H4 (cell line): Measurements from ENCODE around the gene PARP16. TPM values are rescaled to one million over a fixed set of nuclear protein-coding genes. Genes with fewer than 3 reads are reported as not detected.

Experiments
- DNase-seq: peaks from one replicate; pipeline ENCODE4 v3.0.0-alpha.2; 2015; ENCODE audit warnings: low spot score
- total RNA-seq: library from RNA; depleted of rRNA; stranded (reverse); fragments of >200 nt; shearing (Covaris generic); gene quantifications from 2 replicates; pipeline ENCODE4 v1.2.3, GENCODE V29; 2014; rRNA removed

Gene PARP16, protein sequence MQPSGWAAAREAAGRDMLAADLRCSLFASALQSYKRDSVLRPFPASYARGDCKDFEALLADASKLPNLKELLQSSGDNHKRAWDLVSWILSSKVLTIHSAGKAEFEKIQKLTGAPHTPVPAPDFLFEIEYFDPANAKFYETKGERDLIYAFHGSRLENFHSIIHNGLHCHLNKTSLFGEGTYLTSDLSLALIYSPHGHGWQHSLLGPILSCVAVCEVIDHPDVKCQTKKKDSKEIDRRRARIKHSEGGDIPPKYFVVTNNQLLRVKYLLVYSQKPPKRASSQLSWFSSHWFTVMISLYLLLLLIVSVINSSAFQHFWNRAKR
- total RNA-seq, result 5.1 and 7.7 TPM in 2 replicates

DNA sequence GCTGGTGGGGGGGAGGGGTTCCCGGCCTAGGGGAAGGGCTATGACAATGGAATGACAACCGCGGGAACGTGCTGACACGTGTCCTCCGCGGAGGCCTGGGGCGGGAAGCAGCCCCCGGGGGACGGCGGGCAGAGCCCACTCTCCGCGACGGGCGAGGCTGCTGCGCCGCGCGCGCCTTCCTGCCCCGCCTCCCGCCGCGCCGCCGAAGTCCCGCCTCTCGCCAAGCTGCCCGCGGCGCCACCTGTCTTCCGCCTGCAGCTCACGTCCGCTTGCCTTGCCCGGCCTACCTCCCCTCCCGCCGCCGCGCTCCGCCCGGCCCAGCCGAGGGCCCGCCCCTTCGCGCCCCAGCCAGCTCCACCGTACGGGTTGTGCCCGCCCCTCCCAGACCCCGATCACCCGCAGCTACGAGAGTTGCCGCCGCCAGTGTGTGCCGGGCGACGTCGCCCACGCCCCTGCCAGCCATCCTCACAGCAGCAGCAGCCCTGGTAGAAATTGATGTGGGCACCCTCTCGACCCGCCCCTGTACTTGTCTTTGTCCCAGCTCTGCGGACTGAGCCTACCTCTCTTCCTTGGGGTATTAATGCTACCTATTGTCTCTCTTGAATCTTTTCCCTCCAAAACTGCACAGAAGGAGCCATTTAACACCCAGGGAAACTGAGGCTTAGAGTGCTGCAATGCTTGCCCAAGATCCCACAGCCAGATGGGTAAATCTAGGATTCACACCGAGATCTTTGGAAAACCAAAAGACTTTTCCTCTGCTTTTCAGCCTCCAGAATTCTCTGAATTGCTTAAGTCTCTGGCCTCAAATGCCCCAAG, at the start of gene PARP16:
TSS of gene PARP16 (minus strand) at position 180 of the 816 bp plus-strand sequence. CDS start 457 bp downstream, outside the sequence.
- DNase-seq, result peak; percentile 89

DNA sequence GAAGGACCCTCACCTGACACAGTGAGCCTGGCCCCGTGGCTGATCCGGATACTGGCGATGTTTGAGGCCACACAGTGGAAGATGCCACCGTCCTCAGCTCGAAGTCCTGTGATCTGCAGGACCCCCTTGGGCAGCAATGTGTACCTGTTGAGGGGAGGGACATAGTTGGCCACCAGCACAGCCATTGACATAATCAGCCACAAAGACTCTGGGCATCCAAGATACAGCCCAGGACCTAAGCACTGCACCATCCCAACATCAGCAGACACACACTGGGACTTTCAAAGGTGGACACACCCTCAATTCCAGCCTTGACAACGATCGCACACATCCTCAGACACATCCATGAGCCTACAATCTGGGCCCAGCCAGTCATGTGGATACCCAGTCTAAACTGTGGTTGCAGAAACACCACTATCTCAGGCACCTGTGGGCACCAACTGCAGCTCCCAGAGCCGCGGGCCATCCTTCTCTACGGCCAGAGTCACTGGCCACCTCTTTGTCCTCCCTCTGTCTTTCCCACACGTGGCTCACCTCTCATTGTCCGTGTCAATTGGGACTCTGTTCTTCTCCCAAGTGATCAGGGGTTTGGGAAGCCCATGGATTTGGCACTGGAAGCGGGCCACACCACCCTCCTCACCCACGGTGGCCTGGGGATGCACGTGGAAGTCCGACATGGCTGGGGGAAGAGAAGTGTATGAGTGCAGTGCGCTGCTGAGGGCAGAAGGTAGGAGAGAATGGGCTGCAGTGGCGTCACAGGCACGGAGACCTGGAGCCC, 48.8 kb upstream of the PARP16 start:
- DNase-seq, result no peak

DNA sequence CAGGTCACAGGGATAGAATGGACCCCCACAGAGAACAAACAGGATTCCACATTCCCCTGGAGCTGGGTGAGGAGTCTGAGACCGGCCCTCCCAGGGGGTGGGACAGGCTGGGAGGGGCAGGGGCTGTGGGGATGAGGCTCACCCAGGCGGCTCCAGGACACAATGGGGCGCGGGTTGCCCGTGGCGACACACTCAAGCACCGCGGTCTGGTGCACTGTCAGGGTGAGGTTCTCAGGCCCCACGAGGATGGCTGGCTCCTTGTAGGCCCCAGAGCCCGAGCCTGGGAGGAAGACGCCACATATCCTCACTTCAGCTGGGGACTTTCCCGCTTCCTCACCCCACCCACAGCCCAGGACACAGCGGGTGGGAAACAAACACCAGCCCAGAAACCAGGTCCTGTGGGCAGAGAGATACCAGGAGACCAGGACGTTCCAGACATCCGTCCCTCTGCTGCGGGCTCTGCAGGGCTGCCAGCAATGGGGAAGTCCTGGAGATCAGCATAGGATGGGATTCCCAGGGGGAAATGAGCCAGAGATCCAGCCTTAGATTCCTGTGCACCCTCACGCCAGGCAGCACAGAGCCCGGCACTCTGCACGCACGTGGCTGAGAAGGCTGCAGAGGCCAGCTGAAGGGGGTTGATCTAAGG, 48.0 kb upstream of the PARP16 start:
- DNase-seq, result no peak

DNA sequence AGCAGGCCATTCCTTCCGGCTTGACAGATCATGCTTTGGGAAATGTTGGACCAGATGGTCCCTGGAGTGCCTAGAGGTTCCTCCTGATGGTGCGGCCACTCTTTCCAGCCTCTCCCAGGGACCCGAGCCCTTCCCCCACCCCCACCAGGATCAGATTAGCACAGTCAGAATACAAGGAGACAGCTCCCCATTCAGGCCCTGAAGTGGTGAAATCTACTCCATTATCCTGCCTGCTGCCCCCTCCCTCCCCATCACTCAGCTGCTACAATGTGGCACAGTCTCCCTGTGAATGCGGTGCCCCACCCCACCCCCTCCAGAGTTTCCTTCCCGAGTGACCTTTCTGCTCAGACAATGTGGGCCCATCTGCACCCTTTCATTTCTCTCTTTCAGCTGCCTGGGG, 47.2 kb upstream of the PARP16 start:
- no peak for DNase-seq

DNA sequence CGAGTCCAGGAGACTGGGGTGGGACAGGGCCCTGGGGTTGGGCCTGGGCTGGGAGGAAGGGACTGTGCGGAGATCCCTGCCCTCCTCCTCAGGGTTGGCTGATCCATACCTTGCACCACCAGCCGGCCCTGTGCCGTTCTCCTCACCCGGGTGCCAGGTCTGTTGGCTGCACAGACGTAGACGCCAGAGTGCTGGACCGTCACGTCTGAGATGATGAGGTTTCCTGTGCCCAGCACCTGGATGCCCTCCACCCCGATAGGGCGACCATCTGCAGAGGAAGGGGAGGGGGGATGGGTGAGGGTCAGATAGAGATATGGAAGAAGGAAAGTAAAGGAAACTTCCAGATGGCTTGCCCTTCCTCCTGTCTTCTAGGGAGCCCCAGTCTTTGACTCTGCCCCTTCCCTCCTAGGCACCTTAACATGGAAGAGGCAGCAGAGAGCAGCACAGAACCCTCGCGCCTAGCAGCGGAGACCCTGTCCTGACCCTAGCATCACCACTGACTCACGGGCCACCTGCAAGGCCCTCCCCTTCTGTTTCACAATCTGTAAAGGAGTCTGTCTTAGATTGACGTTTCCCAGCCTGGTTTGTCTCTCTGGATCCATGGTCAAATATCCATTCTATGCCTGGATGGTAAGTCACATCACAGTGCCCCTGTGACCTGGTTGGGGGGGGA, 46.6 kb upstream of the PARP16 start:
- no peak for DNase-seq

DNA sequence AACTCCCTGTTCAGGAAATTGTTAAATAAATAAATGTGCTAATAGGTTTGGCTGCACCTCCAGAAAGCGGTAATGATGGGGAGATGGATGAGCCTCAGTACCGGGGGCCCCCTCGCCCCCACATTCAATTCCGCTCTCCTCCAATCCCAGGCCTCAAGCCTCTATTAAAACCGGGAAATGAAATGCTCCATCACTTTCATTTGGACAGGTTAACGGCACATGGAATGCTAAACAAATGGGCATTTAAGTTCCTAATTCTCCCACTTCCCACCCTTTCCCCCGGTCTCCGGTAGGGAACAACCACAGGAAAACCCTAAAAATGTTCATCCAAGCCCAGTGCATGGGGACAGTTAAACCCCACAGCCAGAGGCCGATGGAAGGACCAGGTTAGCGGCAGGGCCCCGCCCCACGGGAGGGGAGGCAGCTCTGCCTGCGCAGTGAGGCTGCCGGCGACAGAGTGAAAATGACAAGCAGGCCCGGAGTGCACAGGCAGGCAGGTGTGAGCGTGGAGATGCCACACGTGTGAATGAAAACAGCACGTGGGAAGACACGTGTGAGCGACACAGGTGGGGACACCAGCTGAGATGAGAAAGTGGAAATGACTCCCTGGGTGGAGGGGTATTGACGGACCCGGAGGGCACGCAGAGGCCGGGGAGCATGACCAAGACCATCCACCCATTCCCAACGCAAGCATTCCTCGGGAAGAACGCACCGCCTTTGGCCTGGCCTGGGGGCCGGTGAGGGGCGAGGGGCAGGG, 45.9 kb upstream of the PARP16 start:
- no peak for DNase-seq

DNA sequence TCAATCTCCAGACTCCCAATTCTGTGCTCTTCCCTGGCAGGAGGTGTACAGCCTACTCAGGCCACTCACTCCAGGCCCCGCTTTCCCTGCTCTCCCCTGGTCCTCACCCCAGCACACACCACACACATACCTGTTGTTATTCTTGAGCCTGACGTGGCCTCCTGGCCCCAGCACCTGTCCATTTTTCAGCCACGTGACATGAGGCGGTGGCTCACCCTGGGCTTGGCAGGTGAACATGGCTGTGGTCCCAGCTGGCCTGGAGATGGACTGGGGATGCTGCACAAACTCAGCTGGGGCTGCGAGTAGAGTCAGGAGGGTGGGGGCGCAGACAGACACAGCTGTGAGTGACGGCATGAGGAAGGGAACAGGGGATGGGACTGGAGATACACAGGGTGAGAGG, 45.1 kb upstream of the PARP16 start:
- no peak for DNase-seq

DNA sequence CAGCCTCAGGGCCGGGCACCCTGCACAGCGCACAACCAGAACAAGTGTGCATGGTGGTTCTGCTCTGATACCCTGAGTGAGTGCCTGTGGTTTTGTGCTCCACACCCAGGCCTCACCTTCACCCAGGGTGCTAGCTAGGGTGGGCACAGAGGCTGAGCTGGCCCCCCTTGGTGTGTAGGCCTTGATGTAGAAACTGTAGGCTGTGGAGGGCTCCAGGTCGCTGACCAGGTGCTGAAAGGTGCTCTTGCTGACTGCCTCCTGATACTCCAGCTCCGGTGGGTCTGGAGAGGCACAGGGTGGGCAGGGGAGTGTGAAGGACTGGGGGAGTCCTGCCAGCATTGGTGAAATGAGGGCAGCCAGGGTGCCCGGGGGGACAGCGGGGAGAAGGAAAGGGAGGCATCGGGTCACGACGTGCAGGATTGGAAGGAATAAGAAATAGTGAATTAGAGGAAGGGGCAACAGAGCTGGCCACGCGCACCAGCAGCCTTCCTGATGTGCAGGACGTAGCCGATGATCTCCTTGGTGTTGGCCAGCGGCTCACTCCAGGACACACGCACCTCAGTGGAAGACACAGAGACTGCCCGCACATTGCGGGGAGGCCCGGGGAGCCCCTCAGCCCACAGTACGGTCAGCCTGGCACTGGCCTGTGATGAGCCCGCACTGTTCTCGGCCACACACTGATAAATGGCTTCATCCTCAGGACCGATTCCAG, 44.4 kb upstream of the PARP16 start:
- no peak for DNase-seq

DNA sequence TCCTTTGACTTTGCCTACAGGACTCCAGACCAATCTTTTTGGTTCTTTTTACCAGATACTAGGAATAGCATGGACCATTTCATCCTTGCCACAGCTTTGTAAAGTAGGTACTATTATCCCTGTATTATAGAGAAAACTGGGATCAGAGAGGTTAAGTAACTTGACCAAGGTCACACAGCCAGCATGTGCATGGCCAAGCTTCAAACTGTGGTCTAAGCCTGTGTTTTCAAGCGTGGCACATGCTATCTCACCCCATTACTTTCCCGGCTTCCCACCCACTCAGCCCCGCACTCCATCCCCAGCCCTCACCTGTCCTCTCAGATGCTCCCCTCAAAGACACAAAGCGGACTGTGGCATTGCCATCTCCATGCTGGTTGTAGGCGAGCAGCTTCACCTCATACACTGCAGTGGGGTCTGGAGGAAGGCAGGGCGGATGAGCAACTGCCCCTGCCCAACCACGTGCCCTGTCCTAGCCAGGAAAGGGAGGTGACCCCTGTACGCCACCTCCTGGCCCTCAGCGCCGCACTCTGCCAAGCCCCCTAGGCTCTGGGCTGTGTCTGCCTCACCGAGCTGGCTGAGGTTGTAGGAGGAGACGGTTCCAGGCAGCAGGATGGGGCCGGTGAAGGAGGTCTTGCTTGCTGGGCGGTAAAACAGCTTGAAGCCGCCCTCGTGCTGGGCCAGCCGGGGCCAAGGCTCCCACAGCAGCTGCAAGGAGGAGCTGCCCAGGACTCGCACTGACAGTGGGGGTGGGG, 43.5 kb upstream of the PARP16 start:
- no peak for DNase-seq

DNA sequence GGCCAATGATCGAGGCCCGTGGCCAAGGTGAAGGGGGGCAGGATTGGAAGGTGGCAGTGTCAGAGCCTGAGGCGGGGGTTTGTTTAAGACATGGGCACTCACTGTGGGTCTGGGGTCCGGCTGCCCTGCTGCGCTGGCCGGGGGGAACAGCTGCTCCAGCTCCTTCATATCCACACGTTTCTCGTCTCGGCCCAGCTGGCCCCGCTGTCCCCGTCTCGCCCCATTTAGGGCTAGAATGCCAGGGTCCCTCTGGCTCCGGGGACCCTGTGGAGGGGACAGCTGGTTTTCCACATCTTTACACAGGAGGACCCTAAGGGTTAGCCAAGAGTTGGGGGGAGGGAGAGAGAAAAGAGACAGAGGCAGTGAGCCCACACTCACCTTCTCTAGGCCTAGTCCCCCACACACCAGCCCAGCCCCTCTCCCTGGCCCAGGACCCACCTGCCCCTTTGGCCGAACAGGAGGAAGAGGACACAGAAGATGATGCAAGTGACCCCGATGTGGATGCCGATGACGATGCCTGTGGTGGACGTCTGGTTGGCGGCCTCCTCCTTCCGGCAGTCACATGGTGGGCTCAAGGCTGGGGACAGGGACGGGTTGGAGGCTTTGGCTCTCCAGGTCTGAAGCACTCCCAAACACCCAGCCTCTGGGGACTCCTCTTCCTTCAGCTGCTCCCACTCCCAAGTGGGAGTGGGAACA, 42.8 kb upstream of the PARP16 start:
- DNase-seq, result no peak

DNA sequence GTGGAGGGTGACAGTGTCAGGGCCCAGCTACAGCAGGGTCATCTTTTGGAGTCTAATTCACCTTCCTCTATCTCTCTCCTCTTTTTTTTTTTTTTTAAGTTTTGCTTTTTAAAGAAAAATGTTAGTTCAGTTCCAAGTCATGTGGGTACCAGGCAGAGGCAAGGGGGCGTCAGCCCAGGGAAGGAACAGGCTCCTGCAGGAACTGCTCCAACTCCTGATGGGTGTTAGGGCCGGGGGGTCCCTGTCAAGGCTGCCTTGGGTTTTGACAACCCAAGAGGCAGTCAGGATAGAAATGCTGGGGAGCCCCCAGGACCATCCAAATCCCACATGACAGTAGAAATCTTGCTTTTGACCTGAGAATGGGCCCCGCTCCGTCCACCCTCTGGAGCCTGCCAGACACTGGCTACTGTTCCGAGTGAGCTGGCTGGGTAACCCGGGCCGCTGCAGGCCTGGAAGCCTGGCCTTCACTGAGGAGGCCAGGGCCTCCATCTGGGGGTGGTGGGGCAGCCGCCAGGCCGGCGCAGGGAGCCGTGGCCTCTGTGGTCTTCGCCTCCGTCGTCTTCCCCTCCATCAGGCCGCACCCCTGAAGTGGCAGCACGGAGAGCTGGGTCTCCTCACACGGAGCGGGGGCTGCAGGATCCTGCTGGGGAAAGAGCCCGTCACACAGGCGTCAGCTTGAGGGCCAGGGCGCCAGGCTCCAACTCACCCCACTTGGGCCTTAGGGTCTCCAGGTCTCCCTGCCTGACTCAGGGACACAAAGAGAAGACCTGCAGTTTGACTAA, 42.0 kb upstream of the PARP16 start:
- DNase-seq, result no peak

DNA sequence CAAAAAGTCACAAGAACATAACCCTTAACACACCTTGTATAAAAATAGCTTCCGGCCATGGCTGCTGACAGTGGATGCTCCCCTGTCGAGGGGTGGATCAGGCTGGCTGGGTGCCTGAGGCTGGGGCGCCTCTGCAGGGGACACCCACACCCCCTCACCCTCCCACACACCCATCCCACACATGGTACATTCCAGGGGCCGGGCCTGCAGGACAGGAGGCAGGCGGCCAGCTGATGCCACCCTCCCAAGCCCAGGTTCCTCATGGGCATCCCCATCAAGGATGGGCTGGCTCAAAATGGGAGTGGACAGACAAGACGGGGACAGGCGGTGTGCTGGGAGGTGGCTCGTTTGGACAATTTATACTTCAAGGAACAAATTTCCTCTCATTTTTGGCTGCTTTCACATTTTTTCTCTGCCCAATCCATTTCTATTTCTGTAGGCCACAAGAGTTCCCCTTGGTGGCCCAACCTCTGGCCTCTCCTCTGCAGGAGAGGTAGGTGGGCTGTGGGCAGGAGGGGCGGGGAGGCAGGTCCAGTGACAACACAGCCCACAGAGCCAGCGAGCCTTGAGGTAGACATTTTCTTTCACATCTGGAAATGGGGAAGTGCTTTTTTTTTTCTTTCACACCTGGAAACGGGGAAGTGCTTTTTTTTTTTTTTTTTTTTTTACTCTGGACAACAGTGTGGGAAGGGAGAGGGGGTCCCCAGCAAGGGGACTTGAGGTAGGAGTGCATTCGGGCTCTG, 41.1 kb upstream of the PARP16 start:
- no peak for DNase-seq

DNA sequence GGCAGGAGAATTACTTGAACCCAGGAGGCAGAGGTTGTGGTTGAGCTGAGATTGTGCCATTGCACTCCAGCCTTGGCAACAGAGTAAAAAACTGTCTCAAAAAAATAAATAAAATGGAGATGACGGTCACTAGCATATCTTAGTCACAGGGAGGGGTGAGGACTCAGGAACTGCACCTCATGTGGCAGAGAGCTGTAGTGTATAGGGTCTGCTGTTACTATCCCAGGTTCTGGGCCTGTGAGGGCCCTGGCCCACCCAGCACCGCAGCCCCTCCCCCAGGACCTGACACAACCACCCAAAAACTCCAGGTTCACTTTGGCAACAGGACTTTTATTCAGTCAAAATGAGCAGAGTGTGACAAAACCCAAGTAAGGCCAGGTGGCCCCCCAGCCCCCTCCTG, 40.1 kb upstream of the PARP16 start:
- no peak for DNase-seq

DNA sequence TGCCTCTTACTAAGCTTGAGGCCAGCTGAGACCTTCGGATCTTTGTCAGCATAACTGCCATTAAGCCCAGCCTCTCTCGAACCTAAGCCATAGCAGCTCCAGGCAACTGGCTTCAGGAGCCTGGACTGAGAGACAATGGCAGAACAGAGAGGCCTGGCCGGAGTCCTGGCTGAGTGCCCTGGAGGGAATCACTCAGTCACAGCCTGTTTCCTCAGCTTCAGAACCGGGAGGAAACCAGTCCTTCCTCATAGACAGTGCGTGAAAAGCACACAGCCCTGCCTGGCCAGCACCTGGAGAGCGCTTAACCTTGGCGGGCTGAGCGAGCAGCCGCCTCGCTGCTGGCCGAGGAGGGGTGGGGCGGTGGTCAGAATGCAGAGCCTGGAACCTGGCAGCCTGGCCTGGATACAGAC, 39.4 kb upstream of the PARP16 start:
- no peak for DNase-seq

DNA sequence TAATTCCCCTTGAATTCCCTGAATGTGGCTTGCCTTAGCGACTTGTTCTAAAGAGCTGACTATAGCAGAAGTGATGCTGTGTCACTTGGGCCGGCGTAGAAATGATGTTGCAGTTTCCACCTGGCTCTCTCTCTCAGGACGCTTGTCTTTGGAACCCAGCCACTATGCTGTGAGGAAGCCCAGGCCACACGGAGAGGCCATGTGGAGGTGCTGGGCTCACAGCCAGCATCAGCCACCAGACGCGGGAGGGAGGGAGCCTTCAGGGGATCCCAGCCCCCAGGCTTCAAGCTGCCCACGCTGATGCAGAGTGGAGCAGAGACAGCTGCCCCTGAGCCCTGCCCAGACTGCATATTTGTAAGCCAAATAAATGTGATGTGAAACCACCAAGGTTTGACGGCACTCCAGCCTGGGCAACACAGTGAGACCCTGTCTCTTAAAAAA, 36.4 kb upstream of the PARP16 start:
- DNase-seq, result peak; percentile 91

DNA sequence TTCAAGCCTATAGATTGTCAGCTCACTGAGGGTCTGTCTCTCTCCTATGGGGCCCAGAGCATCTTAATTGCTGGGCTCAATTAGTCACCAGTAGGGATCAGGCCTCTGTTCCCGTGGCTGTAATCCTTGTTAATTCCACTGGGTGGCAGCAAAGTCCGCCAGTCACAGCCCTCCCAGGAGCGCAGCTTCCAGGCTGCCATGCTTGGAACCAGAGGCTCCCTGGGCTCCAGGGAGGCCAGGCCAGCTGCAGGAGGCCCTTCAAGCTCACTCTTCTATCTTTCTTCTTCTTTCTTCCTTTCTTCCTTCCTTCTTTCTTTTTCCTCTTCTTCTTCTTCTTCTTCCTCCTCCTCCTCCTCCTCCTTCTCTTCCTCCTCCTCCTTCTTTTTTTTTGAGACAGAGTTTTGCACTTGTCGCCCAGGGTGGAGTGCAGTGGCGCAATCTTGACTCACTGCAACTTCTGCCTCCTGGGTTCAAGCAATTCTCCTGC, 32.2 kb upstream of the PARP16 start:
- peak; percentile 64 for DNase-seq
